ENCODE results near the gene HELLS.
A peak's percentile ranks its signal among the peaks of the same experiment; 100 is the strongest.
"Not testable (repeated sequence)": the region's sequence is repeated elsewhere in the genome, so short reads cannot be mapped to it uniquely, and the experiment has no call there.

The HELLS gene

GRCh38 chr10:94545391-94546048, at the start of gene HELLS:
TSS of gene HELLS (plus strand) at chr10:94545788. CDS start at chr10:94545922, 134 bp downstream.
- peaks cover 11% of the 10 kb centered on the region for H3K36me3 Mint-ChIP-seq
- H3K4me1 Mint-ChIP-seq, result peaks cover 30% of the 10 kb centered on the region
- H3K27me3 Mint-ChIP-seq, result no peaks in the 10 kb centered on the region
- peak within 1 kb of the TSS; percentile 100 for H3K4me3 Mint-ChIP-seq
- peak within 1 kb of the TSS; percentile 97 for H3K27ac Mint-ChIP-seq
- ATAC-seq, result peak; percentile 91
- H3K9me3 Mint-ChIP-seq, result no peaks in the 10 kb centered on the region

GRCh38 chr10:94496010-94496409, 49.6 kb upstream of the HELLS start:
- H3K27me3 Mint-ChIP-seq, result no peaks in the 10 kb centered on the region
- H3K9me3 Mint-ChIP-seq, result no peaks in the 10 kb centered on the region
- ATAC-seq, result no peak
- peaks cover 13% of the 10 kb centered on the region for H3K36me3 Mint-ChIP-seq
- peaks cover 5% of the 10 kb centered on the region for H3K4me1 Mint-ChIP-seq
- no peak overlapping the region for H3K27ac Mint-ChIP-seq
- no peak overlapping the region for H3K4me3 Mint-ChIP-seq

DNA sequence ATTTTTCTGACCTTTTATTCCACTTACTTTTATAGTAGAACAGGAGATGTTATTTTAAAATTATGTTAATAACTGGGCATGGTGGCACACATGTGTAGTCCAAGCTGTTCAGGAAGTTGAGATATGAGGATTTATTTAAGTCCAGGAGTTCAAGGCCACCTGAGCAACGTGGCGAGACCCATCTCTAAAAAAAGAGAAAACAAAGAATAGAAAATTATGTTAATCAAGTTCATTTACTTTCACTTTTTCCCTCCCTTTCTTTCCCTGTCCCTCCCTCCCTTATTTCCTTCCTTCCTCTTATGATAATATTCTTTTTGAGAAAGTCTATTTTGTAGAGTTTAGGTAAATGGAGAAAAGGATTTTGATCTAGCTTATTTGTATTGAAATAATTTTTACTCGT, 48.9 kb upstream of the HELLS start:
- no peaks in the 10 kb centered on the region for H3K27me3 Mint-ChIP-seq
- H3K36me3 Mint-ChIP-seq, result peaks cover 13% of the 10 kb centered on the region
- no peak for ATAC-seq
- H3K4me3 Mint-ChIP-seq, result no peak overlapping the region
- H3K4me1 Mint-ChIP-seq, result peaks cover 5% of the 10 kb centered on the region
- H3K9me3 Mint-ChIP-seq, result no peaks in the 10 kb centered on the region
- no peak overlapping the region for H3K27ac Mint-ChIP-seq

- ATAC-seq, result no peak
- peaks cover 19% of the 10 kb centered on the region for H3K36me3 Mint-ChIP-seq
- H3K27ac Mint-ChIP-seq, result no peak overlapping the region
- no peaks in the 10 kb centered on the region for H3K9me3 Mint-ChIP-seq
- peaks cover 5% of the 10 kb centered on the region for H3K4me1 Mint-ChIP-seq
- H3K4me3 Mint-ChIP-seq, result no peak overlapping the region
- no peaks in the 10 kb centered on the region for H3K27me3 Mint-ChIP-seq
These were observed 45.5 kb upstream of the HELLS start for GRCh38 chr10:94500063-94500462.

DNA sequence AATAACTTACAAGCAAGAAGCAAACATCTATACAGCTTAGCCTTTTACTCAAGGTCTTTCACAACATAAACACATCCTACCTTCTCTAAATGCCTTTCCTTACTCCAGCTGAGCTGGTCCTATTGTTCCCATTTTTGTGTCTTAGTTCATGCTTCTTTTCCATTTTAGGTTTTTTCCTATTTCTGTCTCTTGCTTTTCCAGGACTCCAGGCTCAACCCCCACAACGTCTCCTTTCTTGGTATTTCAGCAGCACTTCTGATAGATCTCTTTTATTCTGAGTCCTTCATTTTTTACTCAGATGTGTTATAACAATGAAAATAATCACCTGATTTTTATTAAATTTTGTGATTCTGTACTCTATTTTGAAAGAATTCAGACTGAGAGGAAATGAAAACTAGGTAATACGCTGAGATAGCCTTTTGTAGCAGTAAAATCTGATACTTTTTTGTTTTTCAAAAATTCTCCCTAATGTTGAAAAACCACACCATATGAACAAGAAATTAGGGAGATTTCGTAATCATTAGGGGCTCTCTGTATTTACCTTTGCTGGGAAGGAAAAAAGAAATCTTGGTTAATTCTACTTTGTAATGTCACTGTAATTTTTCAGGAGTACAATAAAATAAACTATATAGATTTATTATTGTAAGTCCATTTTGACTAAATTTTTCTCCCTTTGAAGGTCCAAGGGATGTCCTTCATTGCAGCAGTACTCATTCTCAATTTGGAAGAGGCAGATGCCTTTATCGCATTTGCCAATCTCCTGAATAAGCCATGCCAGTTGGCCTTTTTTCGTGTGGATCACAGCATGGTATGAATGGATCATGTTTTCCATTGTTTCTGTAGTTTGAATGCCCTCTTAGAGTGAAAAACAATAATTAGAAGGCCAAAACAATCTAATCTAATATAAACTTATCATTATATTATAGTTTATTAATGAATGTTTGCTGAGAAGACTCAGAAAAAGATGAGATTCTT, 24.0 kb upstream of the HELLS start:
- H3K27me3 Mint-ChIP-seq, result no peaks in the 10 kb centered on the region
- H3K4me3 Mint-ChIP-seq, result no peak overlapping the region
- H3K27ac Mint-ChIP-seq, result no peak overlapping the region
- H3K9me3 Mint-ChIP-seq, result no peaks in the 10 kb centered on the region
- peaks cover 17% of the 10 kb centered on the region for H3K36me3 Mint-ChIP-seq
- ATAC-seq, result no peak
- H3K4me1 Mint-ChIP-seq, result no peaks in the 10 kb centered on the region

DNA sequence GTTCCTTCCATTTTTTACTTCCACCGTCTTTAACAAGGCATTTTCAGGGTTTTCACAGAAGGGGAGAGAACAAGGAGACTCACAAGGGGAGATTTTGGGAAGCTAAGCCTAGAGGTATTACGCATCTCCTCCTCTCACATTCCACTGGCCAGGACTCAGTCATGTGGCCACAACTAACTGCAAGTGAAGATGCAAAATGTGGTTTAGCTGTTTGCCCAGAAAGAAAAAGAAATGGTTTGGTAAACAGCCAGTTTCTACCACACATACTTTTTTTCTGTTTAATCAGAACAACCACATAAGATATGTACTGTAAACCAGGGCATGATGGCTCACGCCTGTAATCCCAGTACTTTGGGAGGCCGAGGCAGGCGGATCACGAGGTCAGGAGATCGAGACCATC, 21.4 kb upstream of the HELLS start:
- H3K4me3 Mint-ChIP-seq, result no peak overlapping the region
- no peaks in the 10 kb centered on the region for H3K27me3 Mint-ChIP-seq
- no peaks in the 10 kb centered on the region for H3K9me3 Mint-ChIP-seq
- peaks cover 38% of the 10 kb centered on the region for H3K36me3 Mint-ChIP-seq
- H3K4me1 Mint-ChIP-seq, result no peaks in the 10 kb centered on the region
- no peak for ATAC-seq
- no peak overlapping the region for H3K27ac Mint-ChIP-seq

DNA sequence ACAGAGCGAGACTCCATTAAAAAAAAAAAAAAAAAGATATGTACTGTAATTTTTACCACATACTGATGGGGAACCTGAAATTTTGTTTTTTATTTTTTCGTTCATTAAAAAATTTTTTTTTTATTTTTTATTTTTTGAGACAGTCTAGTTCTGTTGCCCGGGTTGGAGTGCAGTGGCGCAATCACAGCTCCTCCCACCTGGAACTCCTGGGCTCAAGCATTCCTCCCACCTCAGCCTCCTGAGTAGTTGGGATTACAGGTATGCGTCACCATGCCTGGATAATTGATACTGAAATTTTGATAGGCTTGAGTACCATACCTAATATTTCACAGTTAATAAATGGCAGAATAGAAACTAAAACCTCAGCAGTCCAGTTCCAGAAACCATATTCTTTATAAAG, 20.9 kb upstream of the HELLS start:
- H3K4me3 Mint-ChIP-seq, result no peak overlapping the region
- H3K27me3 Mint-ChIP-seq, result no peaks in the 10 kb centered on the region
- no peaks in the 10 kb centered on the region for H3K4me1 Mint-ChIP-seq
- no peak for ATAC-seq
- no peaks in the 10 kb centered on the region for H3K9me3 Mint-ChIP-seq
- H3K27ac Mint-ChIP-seq, result no peak overlapping the region
- H3K36me3 Mint-ChIP-seq, result peaks cover 34% of the 10 kb centered on the region

- not testable (repeated sequence) for H3K27me3 Mint-ChIP-seq, H3K4me1 Mint-ChIP-seq, H3K4me3 Mint-ChIP-seq, H3K27ac Mint-ChIP-seq, H3K9me3 Mint-ChIP-seq, ATAC-seq
- H3K36me3 Mint-ChIP-seq, result peaks cover 44% of the 10 kb centered on the region
These were observed 14.0 kb upstream of the HELLS start for GRCh38 chr10:94531550-94531949.

DNA sequence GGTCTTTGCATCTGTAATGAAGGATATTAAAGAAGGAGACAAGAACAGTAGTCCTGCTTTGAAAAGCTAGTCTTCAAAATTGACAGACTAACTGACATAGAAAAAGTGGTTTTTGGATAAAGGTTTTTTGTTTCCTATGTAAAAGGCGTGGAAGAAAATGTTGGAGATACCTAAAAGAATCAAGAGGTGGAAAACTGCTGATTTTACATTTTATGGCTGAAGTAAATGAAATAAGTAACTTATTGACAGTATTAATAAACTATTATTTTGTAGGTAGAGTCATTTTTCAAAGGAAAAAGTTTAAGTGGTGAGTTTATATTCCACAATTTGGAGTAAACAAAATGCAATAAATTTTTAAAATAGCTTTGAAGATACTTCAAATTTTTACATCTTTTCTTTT, 12.6 kb upstream of the HELLS start:
- no peak overlapping the region for H3K27ac Mint-ChIP-seq
- no peaks in the 10 kb centered on the region for H3K9me3 Mint-ChIP-seq
- H3K4me1 Mint-ChIP-seq, result no peaks in the 10 kb centered on the region
- no peaks in the 10 kb centered on the region for H3K27me3 Mint-ChIP-seq
- ATAC-seq, result no peak
- H3K36me3 Mint-ChIP-seq, result peaks cover 30% of the 10 kb centered on the region
- no peak overlapping the region for H3K4me3 Mint-ChIP-seq

GRCh38 chr10:94542282-94542681, 3.3 kb upstream of the HELLS start:
- not testable (repeated sequence) for H3K27me3 Mint-ChIP-seq, H3K36me3 Mint-ChIP-seq, H3K9me3 Mint-ChIP-seq, H3K4me3 Mint-ChIP-seq, ATAC-seq, H3K27ac Mint-ChIP-seq
- H3K4me1 Mint-ChIP-seq, result peaks cover 25% of the 10 kb centered on the region

- ATAC-seq, result peak; percentile 5
- Mint-ChIP-seq H3K4me3 (peak overlapping the region; percentile 100), H3K9me3 (no peaks in the 10 kb centered on the region), H3K27me3 (no peaks in the 10 kb centered on the region), H3K36me3 (peaks cover 11% of the 10 kb centered on the region), H3K4me1 (peaks cover 30% of the 10 kb centered on the region), H3K27ac (peak overlapping the region; percentile 97)
These were observed 687 bp downstream of the HELLS start for GRCh38 chr10:94546049-94546900.

DNA sequence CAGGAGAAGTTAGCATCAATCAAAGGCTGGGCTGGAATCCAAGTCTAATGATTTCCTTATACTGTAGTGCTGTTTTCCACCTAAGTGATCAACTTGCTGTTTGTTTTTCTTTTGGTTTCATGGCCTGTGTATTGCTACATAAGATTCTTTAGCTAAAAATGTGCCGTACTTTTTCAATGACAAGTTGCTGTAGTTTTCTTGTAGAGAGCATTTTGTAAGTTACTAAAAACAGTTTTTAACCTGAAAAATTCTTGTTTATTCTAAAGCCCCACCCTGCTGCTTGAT, 1.3 kb downstream of the HELLS start:
- Mint-ChIP-seq H3K27me3 (no peaks in the 10 kb centered on the region), H3K9me3 (no peaks in the 10 kb centered on the region), H3K4me1 (peaks cover 30% of the 10 kb centered on the region), H3K27ac (peak overlapping the region; percentile 97), H3K36me3 (peaks cover 11% of the 10 kb centered on the region), H3K4me3 (peak overlapping the region; percentile 100)
- no peak for ATAC-seq

DNA sequence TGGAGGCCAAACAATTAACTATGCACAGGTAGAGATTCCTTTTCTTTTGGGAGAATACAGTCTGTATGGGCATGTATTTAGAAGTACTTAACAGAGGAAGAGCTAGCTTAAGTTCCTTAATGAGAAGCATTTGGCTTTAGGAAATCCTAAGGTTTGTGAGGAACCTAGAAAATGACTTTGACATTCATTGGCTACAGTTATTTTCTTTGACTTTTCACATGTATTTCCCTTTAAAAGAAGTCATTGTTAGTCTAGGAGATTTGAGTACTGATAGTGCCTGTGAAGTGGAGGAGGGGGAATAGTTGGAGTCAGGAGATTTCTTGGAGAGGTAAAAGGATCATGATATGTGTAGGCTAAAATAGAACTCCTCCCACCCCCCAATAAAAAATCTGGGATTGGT, 3.6 kb downstream of the HELLS start:
- Mint-ChIP-seq H3K27ac (no peak overlapping the region), H3K4me3 (no peak overlapping the region), H3K4me1 (peaks cover 30% of the 10 kb centered on the region), H3K36me3 (peaks cover 11% of the 10 kb centered on the region), H3K27me3 (no peaks in the 10 kb centered on the region), H3K9me3 (no peaks in the 10 kb centered on the region)
- ATAC-seq, result no peak

GRCh38 chr10:94567714-94568307, 22.2 kb downstream of the HELLS start:
- H3K36me3 Mint-ChIP-seq, result peaks cover 66% of the 10 kb centered on the region
- H3K4me3 Mint-ChIP-seq, H3K9me3 Mint-ChIP-seq, H3K27me3 Mint-ChIP-seq, ATAC-seq, H3K4me1 Mint-ChIP-seq, H3K27ac Mint-ChIP-seq: not testable (repeated sequence)

GRCh38 chr10:94571081-94571480, 25.5 kb downstream of the HELLS start:
- Mint-ChIP-seq H3K36me3 (peaks cover 58% of the 10 kb centered on the region), H3K4me3 (no peak overlapping the region), H3K27ac (no peak overlapping the region), H3K9me3 (no peaks in the 10 kb centered on the region), H3K4me1 (no peaks in the 10 kb centered on the region), H3K27me3 (no peaks in the 10 kb centered on the region)
- ATAC-seq, result no peak

All from stimulated activated memory B cell treated with anti-CD40 and anti-IgM and Interleukin-4, amounts not matched to agents 10 μg/mL and 1 μg/mL and 100 μg/mL, for 72 hours (primary cell).